GM23338 (cell line): ENCODE measurements around the gene OMA1. TPM values are rescaled to one million over a fixed set of nuclear protein-coding genes. Genes with fewer than 3 reads are reported as not detected.

Source experiments
- ATAC-seq: fragments of 200-7000 bp; cut with Tn5 transposase; 3 replicates; pipeline ENCODE4 v1.9.1; 2020
- DNase-seq: peaks from one replicate; pipeline ENCODE4 v3.0.0-alpha.2; 2015; ENCODE audit warnings: low spot score
- H2AFZ ChIP-seq: fragments of 200-600 bp; sonication (generic); 2 replicates; pipeline ENCODE4 v1.8.0; 2016; ENCODE audit warnings: antibody characterized with exemption, mild to moderate bottlenecking, moderate library complexity
- H3F3A ChIP-seq: fragments of 200-600 bp; sonication (generic); replicated peaks from 2 replicates; pipeline ENCODE4 v1.8.0; 2017; ENCODE audit warnings: antibody characterized with exemption, mixed run types, low read depth
- H3K27ac ChIP-seq: fragments of 200-600 bp; sonication (generic); 2 replicates; pipeline ENCODE4 v1.6.1; 2016; ENCODE audit warnings: low read depth
- H3K27me3 ChIP-seq: fragments of 200-600 bp; sonication (generic); 2 replicates; pipeline ENCODE4 v1.8.0; 2016; ENCODE audit warnings: mild to moderate bottlenecking, mixed run types, moderate library complexity; ENCODE audit not compliant: insufficient read depth
- H3K36me3 ChIP-seq: fragments of 200-600 bp; sonication (generic); 2 replicates; pipeline ENCODE4 v1.8.0; 2016; ENCODE audit warnings: mild to moderate bottlenecking; ENCODE audit not compliant: insufficient read depth
- H3K4me1 ChIP-seq: fragments of 200-600 bp; sonication (generic); 2 replicates; pipeline ENCODE4 v1.8.0; 2016; ENCODE audit warnings: mild to moderate bottlenecking, moderate library complexity; ENCODE audit not compliant: insufficient read depth
- H3K4me2 ChIP-seq: fragments of 200-600 bp; sonication (generic); 2 replicates; pipeline ENCODE4 v1.7.1; 2017; ENCODE audit warnings: mixed run types
- H3K4me3 ChIP-seq: fragments of 200-600 bp; sonication (generic); 2 replicates; pipeline ENCODE4 v1.6.1; 2016; ENCODE audit warnings: mixed run types
- H3K79me2 ChIP-seq: fragments of 200-600 bp; sonication (generic); replicated peaks from 2 replicates; pipeline ENCODE4 v1.8.0; 2017; ENCODE audit warnings: mild to moderate bottlenecking; ENCODE audit not compliant: insufficient read depth
- H3K9me2 ChIP-seq: fragments of 200-600 bp; sonication (generic); 2 replicates; pipeline ENCODE4 v1.8.0; 2017; ENCODE audit not compliant: insufficient read depth
- H4K20me1 ChIP-seq: fragments of 200-600 bp; sonication (generic); replicated peaks from 2 replicates; pipeline ENCODE4 v1.8.0; 2017; ENCODE audit warnings: mild to moderate bottlenecking; ENCODE audit not compliant: insufficient read depth
- H3K27ac Mint-ChIP-seq: 2 replicates; pipeline ENCODE4 v1.8.0; 2020; ENCODE audit warnings: inconsistent platforms, mild to moderate bottlenecking, moderate library complexity, mixed read lengths
- H3K27me3 Mint-ChIP-seq: 3 replicates; pipeline ENCODE4 v1.8.0; 2022; ENCODE audit warnings: low read depth, mild to moderate bottlenecking, moderate library complexity, mixed read lengths, inconsistent platforms; ENCODE audit not compliant: insufficient read depth, poor library complexity
- H3K36me3 Mint-ChIP-seq: 3 replicates; pipeline ENCODE4 v1.8.0; 2021; ENCODE audit warnings: low read depth, mild to moderate bottlenecking, inconsistent platforms, moderate library complexity, mixed read lengths
- H3K4me1 Mint-ChIP-seq: 3 replicates; pipeline ENCODE4 v1.8.0; 2020; ENCODE audit warnings: mild to moderate bottlenecking, inconsistent platforms, mixed read lengths
- H3K4me3 Mint-ChIP-seq: 3 replicates; pipeline ENCODE4 v1.8.0; 2021; ENCODE audit warnings: moderate library complexity, mild to moderate bottlenecking, inconsistent platforms, mixed read lengths
- H3K9me3 Mint-ChIP-seq: 3 replicates; pipeline ENCODE4 v1.8.0; 2020; ENCODE audit warnings: moderate library complexity, mild to moderate bottlenecking, inconsistent platforms, mixed read lengths
- CREB1 ChIP-seq: fragments of 250-450 bp; sonication (Bioruptor Pico); IDR thresholded peaks from 2 replicates; pipeline ENCODE4 v1.5.0; 2020; ENCODE audit warnings: low read depth, mild to moderate bottlenecking, moderate library complexity
- CTCF ChIP-seq, 2 experiments: fragments of 200-600 bp in 1 of 2; sonication (generic) in 1 of 2; conservative IDR thresholded peaks; 2 replicates each; pipeline versions ENCODE4 v1.5.1 to v1.6.1; 2016 to 2017; ENCODE audit warnings: antibody characterized with exemption in 2 of 2, low read depth in 2 of 2, mild to moderate bottlenecking in 2 of 2, moderate library complexity in 1 of 2
- EZH2phosphoT487 ChIP-seq: fragments of 200-600 bp; sonication (generic); IDR thresholded peaks from one replicate; pipeline ENCODE4 v1.8.1; 2018; ENCODE audit warnings: antibody characterized with exemption; ENCODE audit not compliant: unreplicated experiment
- JUNB ChIP-seq: IDR thresholded peaks from one replicate; pipeline ENCODE4 v1.6.1; 2016; ENCODE audit warnings: antibody characterized with exemption; ENCODE audit not compliant: unreplicated experiment
- NANOG ChIP-seq: IDR thresholded peaks from 2 replicates; pipeline ENCODE4 v1.6.1; 2016; ENCODE audit warnings: antibody characterized with exemption, borderline replicate concordance
- STAT1 ChIP-seq: IDR thresholded peaks from one replicate; pipeline ENCODE4 v1.6.1; 2016; ENCODE audit warnings: antibody characterized with exemption; ENCODE audit not compliant: unreplicated experiment
- ZNF114 ChIP-seq: fragments of 250-450 bp; sonication (Bioruptor Pico); IDR thresholded peaks from 2 replicates; pipeline ENCODE4 v1.5.0; 2020; ENCODE audit warnings: mild to moderate bottlenecking, moderate library complexity
- ZNF331 ChIP-seq: fragments of 250-450 bp; sonication (Bioruptor Pico); IDR thresholded peaks from 2 replicates; pipeline ENCODE4 v1.5.0; 2020; ENCODE audit warnings: low read depth, mild to moderate bottlenecking, moderate library complexity
- ZNF462 ChIP-seq: fragments of 250-450 bp; sonication (Bioruptor Pico); IDR thresholded peaks from 2 replicates; pipeline ENCODE4 v1.5.0; 2020; ENCODE audit warnings: mild to moderate bottlenecking, moderate library complexity
- polyA plus RNA-seq: library from polyadenylated mRNA; unstranded; fragments of >200 nt; fragmentation: Nextera tagmentation; extraction: Ambion mirVana; gene quantifications from 2 replicates; pipeline ENCODE4 v1.2.1, GENCODE V29; 2016
- total RNA-seq: library from RNA; depleted of rRNA; stranded (reverse); fragments of >200 nt; shearing (Covaris generic); gene quantifications from 2 replicates; pipeline ENCODE4 v1.2.3, GENCODE V29; 2014

OMA1 gene
- total and polyA plus RNA-seq, 2 experiments from 2014 or later = 21.3 to 33.1 TPM

GRCh38 chr1:58481962-58482361 lies 64.6 kb downstream of the OMA1 start:
- no peak for TF ChIP-seq CTCF (conservative IDR thresholded peaks at IDR 0.05; ENCODE audit: low read depth in 2 of 2)
- TF ChIP-seq ZNF331 (CRISPR knock-in tag) = no peak
- no peak for TF ChIP-seq JUNB
- no peak for TF ChIP-seq NANOG
- no peak for TF ChIP-seq STAT1
- no peak for TF ChIP-seq ZNF462 (CRISPR knock-in tag)
- no peak for TF ChIP-seq CREB1 (CRISPR knock-in tag)
- TF ChIP-seq ZNF114 = no peak
- no peak for TF ChIP-seq EZH2phosphoT487
- H3K27me3 ChIP-seq = no peaks in the 10 kb centered on the region
- Mint-ChIP-seq H3K4me1 (no peaks in the 10 kb centered on the region), H3K4me3 (no peak overlapping the region), H3K9me3 (peaks cover 4% of the 10 kb centered on the region; the same call in 1 of the 3 replicates), H3K27me3 (no peaks in the 10 kb centered on the region), H3K36me3 (peaks cover 4% of the 10 kb centered on the region; the same call in 2 of the 3 replicates), H3K27ac (no peak overlapping the region)
- H3K36me3 ChIP-seq = no peaks in the 10 kb centered on the region
- H3K4me1 ChIP-seq = no peaks in the 10 kb centered on the region
- no peaks in the 10 kb centered on the region for H3K79me2 ChIP-seq
- H4K20me1 ChIP-seq = no peaks in the 10 kb centered on the region
- no peak for ATAC-seq
- H3K4me2 ChIP-seq = no peak overlapping the region
- no peaks in the 10 kb centered on the region for H3F3A ChIP-seq
- DNase-seq = no peak
- no peak overlapping the region for H3K27ac ChIP-seq
- H3K4me3 ChIP-seq = no peak overlapping the region
- no peaks in the 10 kb centered on the region for H3K9me2 ChIP-seq
- H2AFZ ChIP-seq = no peak overlapping the region
